HG03354 (cell line): ENCODE results near the gene PAAF1.

Experiments used
- ATAC-seq: cut with Tn5 transposase; IDR thresholded peaks from one replicate; pipeline ENCODE4 v1.9.1; 2021; ENCODE audit warnings: mild to moderate bottlenecking; ENCODE audit not compliant: unreplicated experiment, poor library complexity, severe bottlenecking

Gene PAAF1

GRCh38 chr11:73940801-73941570, 64.2 kb downstream of the PAAF1 start:
- no peak for ATAC-seq

- no peak for ATAC-seq
Observed at GRCh38 chr11:73942010-73942409, 65.2 kb downstream of the PAAF1 start.

GRCh38 chr11:73944085-73944484, 67.3 kb downstream of the PAAF1 start:
- ATAC-seq = no peak

GRCh38 chr11:73944901-73945300, 68.1 kb downstream of the PAAF1 start:
- no peak for ATAC-seq

- ATAC-seq = no peak
Observed at GRCh38 chr11:73945396-73945795, 68.6 kb downstream of the PAAF1 start.

- ATAC-seq = no peak
Observed at GRCh38 chr11:73946798-73947458, 70.1 kb downstream of the PAAF1 start.

- ATAC-seq = no peak
Observed at GRCh38 chr11:73949246-73949645, 72.4 kb downstream of the PAAF1 start.

- no peak for ATAC-seq
Observed at GRCh38 chr11:73949912-73950311, 73.1 kb downstream of the PAAF1 start.

GRCh38 chr11:73950869-73951710, 74.3 kb downstream of the PAAF1 start, which contains the start of gene DNAJB13:
Gene DNAJB13, plus strand, starts transcription at chr11:73951026. Its CDS starts 44 bp downstream, at chr11:73951070.
- peak; percentile 94 for ATAC-seq

- ATAC-seq = no peak
Observed at GRCh38 chr11:73951797-73952196, 75.0 kb downstream of the PAAF1 start.

GRCh38 chr11:73956876-73957653, 80.3 kb downstream of the PAAF1 start:
- ATAC-seq = no peak

- ATAC-seq = no peak
Observed at GRCh38 chr11:73957654-73958361, 81.0 kb downstream of the PAAF1 start.

GRCh38 chr11:73958521-73959141, 81.8 kb downstream of the PAAF1 start:
- no peak for ATAC-seq

GRCh38 chr11:73961321-73961720, 84.5 kb downstream of the PAAF1 start:
- no peak for ATAC-seq

GRCh38 chr11:73962101-73962705, 85.4 kb downstream of the PAAF1 start:
- no peak for ATAC-seq

GRCh38 chr11:73963861-73964260, 87.1 kb downstream of the PAAF1 start:
- no peak for ATAC-seq

GRCh38 chr11:73965076-73965763, 88.4 kb downstream of the PAAF1 start:
- no peak for ATAC-seq

- no peak for ATAC-seq
Observed at GRCh38 chr11:73965764-73966121, 88.9 kb downstream of the PAAF1 start.
